ENCODE measurements around the gene PDK2.
A peak's percentile ranks its signal among the peaks of the same experiment; 100 is the strongest.

GRCh38 chr17:50123649-50124349, 28.6 kb downstream of the PDK2 start:
- TF ChIP-seq CEBPB (IDR thresholded peaks at IDR 0.05): no peak
- peak; percentile 50; the same call in 1 of the 2 replicates for TF ChIP-seq EP300 (IDR thresholded peaks at IDR 0.05; ENCODE audit: borderline replicate concordance)
- peak; percentile 64 for TF ChIP-seq MAX (IDR thresholded peaks at IDR 0.05)
- no peak for TF ChIP-seq RAD21 (IDR thresholded peaks at IDR 0.05; ENCODE audit: low read depth)
- 0 out of 2 replicates have a peak, but pooled peaks have one; percentile 10 for TF ChIP-seq YY1 (IDR thresholded peaks at IDR 0.05; ENCODE audit: low read depth)
- TF ChIP-seq TCF12 (IDR thresholded peaks at IDR 0.05; ENCODE audit: low read depth): peak; percentile 68
- TF ChIP-seq, protein P1, sequence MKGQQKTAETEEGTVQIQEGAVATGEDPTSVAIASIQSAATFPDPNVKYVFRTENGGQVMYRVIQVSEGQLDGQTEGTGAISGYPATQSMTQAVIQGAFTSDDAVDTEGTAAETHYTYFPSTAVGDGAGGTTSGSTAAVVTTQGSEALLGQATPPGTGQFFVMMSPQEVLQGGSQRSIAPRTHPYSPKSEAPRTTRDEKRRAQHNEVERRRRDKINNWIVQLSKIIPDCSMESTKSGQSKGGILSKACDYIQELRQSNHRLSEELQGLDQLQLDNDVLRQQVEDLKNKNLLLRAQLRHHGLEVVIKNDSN (IDR thresholded peaks at IDR 0.05): no peak

Measured in Ishikawa (cell line).